Skeletal muscle cell (primary cell): ENCODE data around the gene ASIC3.
"Not testable (repeated sequence)": the region's sequence is repeated elsewhere in the genome, so short reads cannot be mapped to it uniquely, and the experiment has no call there.

Experiments
- DNase-seq: peaks from one replicate; pipeline ENCODE4 v3.0.0-alpha.2; 2010; ENCODE audit warnings: low read depth
- H3K4me3 ChIP-seq: 2 replicates; pipeline ENCODE4 v1.5.1; 2011; ENCODE audit warnings: low read depth, mild to moderate bottlenecking, control low read depth, low read length, moderate library complexity

Gene ASIC3

DNA sequence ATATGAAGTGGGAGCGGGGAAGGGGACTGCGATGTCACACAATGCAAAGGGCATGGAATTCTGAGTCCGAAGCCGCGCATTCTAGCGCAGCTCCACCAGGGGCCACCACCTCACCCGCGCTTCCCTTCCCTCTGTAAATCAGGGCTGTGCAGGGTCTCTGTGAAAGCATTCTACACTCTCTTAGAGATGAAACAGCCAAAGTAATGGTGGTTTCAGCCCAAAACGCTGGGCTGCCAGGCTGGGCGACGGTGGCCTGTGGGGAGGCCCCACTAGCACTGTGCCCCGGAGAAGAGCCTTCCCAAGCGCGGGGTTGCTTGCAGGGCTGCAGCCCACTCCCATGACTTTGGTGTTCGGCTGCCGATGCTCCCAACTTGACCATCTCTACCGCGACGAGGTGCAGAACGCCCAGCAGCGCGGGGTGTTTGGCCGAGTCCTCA is 35.4 kb upstream of the ASIC3 start:
- DNase-seq: no peak
- H3K4me3 ChIP-seq: peak overlapping the region; percentile 44

DNA sequence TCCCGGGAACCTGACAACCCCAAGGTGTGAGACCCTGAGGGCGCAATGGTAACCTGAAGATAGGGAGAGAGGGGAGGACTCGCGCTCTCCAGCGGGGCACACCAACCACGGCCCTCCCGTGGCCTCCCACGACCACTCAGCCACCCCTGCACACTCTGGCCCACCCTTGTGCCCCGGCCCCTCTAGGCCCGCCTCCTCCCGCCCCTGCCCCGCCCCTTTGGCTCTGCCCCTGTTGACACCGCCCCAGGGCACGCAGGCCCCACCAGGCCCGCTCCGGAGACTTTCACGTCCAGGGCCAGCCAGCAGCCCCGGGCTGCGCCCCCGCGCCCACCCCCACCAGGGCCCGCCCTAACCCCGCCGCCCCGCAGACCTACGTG is 35.0 kb upstream of the ASIC3 start:
- H3K4me3 ChIP-seq: peak overlapping the region; percentile 44
- DNase-seq: no peak

DNA sequence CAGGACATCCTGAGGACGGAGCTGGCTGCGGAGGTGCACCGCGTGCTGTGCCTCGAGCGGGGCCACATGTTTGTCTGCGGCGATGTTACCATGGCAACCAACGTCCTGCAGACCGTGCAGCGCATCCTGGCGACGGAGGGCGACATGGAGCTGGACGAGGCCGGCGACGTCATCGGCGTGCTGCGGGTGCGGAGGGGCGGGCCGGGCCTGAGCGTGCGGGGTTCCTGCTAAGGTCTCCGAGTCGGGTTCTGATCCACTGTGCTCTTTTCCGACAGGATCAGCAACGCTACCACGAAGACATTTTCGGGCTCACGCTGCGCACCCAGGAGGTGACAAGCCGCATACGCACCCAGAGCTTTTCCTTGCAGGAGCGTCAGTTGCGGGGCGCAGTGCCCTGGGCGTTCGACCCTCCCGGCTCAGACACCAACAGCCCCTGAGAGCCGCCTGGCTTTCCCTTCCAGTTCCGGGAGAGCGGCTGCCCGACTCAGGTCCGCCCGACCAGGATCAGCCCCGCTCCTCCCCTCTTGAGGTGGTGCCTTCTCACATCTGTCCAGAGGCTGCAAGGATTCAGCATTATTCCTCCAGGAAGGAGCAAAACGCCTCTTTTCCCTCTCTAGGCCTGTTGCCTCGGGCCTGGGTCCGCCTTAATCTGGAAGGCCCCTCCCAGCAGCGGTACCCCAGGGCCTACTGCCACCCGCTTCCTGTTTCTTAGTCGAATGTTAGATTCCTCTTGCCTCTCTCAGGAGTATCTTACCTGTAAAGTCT is 34.4 kb upstream of the ASIC3 start:
- DNase-seq: no peak
- peak overlapping the region; percentile 44 for H3K4me3 ChIP-seq

DNA sequence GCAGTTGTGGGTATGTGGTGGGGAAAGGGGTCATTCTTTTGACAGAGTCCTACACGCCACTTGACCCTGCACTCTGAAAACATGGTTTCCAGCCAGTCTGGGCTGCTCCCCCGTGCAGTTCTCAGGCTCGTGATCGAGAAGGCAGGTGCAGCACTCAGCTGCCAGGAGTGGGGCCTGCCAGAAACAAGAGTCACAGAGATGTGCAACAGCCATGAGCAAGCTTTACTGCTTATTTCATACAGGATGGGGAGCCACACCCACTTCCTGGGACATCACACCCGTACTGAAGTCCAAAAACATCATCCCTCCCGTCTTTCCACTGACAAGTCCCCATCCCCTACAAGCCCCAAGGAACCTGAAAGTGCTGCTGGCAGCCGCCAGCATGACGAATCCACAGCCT is 33.4 kb upstream of the ASIC3 start:
- no peak overlapping the region for H3K4me3 ChIP-seq
- no peak for DNase-seq

DNA sequence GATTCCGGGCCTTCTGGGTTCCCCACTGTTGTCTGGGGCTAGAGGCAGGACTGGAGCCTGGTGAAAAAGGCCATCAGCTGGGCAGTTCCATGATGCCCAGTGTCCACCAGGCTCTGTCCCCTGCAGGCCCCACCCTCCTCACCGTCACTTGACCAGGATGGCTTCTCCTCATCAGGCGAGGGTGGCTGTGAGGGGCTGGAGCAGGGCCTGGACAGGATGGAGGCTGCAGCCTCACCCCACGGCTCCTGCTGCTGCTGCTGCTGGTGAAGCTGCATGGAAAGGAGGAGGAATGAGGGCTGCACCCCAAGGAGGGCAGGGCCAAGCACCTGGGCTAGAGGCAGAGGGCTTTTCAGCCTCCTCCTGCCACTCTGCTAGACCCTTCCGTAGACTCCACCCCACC is 32.4 kb upstream of the ASIC3 start:
- H3K4me3 ChIP-seq: no peak overlapping the region
- no peak for DNase-seq

DNA sequence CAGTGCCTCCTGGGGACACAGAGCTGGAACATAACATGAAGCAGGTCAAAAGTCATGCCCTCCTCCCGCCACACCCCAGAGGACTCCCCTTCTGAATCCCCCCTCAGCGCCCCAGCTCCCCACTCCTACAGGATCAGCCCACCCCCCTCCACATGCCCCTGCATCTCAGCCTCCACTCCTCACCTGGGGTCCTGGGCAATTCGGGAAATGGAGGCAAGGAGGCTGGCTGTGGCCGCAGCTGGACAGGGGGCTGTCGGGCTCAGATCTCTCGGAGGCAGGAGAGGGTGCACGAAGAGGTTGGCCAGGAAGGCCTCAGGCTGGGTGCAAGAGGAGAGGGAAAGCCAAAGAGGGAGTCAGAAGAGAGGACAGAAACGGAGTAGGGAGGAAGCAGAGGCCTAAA is 31.8 kb upstream of the ASIC3 start:
- DNase-seq: no peak
- H3K4me3 ChIP-seq: no peak overlapping the region

DNA sequence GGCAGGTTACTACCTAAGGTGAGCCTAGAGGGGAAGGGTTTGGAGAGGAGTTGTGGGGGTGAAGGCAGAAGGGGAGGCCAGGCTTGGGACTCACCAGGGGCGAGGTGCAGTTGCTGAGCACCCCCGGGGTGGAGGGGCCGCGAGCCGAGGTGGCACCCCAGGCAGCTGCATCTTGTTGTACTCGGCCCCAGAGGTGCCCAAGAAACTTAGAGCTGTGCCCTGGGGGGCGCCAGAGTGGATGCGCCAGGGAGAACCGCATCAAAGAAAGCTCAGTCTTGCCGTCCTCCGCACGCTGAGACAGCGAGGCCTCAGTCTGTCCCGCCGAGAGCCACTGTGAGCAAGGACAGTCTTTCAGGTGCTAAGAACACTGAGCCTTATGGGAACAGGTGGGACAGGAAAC is 31.4 kb upstream of the ASIC3 start:
- no peak overlapping the region for H3K4me3 ChIP-seq
- DNase-seq: no peak

DNA sequence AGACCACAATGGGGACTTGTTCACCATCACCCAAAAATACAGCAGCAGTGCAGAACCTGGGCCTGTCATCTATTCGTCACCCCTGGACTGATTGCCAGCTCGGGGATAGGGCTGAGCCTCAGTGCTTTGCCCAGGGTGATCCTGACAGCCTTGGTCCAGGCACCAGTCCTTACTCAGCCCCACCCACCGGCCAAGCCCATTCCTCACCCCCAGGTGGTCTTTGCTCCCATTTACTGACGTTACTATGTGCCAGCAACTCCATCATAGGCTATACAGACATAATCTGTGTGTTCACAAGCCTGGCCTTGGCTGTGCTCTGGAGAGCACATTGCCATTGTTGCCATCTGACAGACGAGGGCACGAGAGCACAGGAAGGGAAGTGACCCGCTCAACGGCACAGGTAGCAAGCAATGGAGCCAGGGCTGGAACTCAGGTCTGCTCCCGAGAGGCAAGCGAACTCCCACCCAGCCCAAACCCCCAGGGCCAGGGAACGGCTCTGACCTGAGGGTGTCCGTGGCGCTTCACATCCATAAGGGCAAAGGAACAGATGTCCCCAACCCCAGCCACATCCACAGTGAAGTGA is 30.9 kb upstream of the ASIC3 start:
- H3K4me3 ChIP-seq: peak overlapping the region; percentile 53

DNA sequence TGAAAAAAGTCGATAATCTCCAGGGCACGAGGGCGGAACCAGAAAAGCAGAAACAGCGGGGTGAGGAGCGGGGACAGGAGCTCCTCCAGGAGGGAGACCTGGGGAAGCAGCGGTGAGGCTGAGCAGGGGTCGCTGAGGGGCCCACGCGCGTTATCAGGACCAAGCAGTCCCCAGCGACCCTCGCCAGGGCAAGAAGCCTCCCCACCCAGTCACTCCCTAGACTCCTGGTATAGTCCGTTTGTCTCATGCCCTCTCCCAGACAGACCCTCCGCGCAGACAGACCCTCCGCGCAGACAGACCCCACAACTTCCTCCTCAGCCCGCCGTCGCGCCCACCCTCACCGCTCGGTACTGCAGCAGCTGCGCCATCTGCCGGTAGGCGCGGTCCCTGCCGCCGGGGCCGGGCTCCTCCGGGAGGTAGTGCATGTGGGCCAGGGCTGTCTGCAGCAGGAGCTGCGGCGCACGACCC is 30.3 kb upstream of the ASIC3 start:
- DNase-seq: no peak
- peak overlapping the region; percentile 53 for H3K4me3 ChIP-seq

More for the DNA sequence above, 30.9 kb upstream of the ASIC3 start:
- DNase-seq: no peak

DNA sequence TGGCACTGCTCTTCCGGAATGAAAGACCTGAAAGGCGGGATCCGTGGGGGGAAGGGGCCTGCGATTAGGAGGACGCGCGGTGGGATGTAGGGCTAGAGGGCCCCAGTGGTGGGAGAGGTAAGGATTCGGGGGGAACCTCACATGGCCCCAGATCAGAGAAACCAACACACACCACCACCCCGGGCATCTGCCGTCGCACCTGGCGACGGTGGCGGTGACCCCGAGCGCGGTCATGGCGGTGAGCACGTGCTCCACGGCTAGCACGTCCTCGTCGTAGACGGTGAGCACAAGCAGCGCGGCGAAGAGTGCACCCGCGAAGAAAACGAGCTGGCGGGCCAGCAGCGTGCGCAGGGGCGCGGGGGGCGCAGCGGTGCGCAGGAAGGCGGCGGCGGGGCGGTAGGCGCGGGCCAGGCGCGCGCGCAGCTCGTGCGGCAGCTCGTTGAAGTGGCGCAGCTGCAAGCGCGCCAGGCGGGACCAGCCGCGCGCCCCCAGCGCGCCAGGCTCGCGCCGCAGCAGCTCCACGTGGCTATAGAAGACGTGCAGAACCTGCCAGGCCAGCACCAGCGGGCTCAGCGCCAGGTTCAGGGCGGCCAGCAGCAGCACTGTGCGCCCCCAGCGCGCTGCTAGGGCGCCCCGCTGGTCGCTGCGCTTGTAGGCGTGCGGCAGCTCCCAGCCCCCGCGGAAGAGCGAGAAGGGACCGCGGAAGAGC is 29.8 kb upstream of the ASIC3 start:
- DNase-seq: peak; percentile 25
- peak overlapping the region; percentile 53 for H3K4me3 ChIP-seq

DNA sequence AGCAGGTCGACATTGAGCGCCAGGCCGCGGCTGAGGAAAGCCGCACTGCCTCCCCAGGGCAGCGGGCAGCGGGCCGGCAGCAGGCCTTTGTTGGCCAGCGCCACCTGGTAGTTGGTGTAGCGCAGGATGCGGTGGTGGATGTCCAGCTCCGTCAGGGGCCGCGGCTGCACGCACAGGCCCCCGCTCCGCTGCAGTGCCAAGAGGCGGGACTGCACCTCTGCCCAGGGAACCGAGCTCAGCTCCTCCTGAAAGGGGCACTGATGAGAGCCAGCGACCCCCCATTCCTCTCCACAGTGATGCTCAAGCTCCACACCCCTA is 29.2 kb upstream of the ASIC3 start:
- peak overlapping the region; percentile 24 for H3K4me3 ChIP-seq
- DNase-seq: no peak

DNA sequence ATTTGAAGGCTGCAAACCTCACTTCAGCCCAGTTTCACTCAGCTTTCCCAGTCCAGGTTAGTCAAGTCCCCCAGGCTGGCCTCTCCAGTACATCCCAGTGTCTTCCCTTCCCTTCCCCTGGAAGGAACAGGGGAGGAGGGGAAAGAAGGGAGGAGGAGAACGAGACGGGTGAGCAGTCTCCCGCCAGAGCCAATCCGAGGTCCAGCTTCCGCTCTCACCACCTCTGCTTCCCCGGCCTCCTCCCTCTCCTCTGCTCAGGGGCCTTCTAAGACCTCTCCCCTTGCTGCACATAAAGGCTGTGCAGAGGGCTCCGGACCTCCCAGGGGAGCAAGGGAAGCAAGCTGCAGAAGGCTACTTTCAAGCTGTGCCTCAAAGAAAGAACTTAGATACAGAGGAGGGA is 28.1 kb upstream of the ASIC3 start:
- DNase-seq: no peak
- H3K4me3 ChIP-seq: no peak overlapping the region

DNA sequence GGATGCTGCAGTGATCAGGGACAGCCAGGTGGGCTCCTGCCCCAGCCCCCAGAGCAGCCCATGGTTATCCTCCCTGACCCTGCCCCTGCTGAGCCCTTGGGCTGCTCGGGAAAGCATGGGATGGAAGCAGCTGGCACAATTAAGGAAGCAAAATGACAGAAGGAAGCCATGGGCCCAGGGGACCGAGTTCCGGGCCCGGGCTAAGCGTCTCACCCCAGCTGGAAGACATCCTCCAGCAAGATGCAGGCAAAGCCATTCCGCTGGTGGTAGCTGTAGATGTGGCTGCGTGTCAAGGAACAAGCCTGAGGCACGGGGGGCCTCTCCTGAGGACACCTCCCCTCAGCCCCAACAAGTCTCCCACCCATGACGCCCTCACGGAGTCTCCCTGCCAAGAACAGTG is 25.1 kb upstream of the ASIC3 start:
- no peak overlapping the region for H3K4me3 ChIP-seq
- DNase-seq: no peak

DNA sequence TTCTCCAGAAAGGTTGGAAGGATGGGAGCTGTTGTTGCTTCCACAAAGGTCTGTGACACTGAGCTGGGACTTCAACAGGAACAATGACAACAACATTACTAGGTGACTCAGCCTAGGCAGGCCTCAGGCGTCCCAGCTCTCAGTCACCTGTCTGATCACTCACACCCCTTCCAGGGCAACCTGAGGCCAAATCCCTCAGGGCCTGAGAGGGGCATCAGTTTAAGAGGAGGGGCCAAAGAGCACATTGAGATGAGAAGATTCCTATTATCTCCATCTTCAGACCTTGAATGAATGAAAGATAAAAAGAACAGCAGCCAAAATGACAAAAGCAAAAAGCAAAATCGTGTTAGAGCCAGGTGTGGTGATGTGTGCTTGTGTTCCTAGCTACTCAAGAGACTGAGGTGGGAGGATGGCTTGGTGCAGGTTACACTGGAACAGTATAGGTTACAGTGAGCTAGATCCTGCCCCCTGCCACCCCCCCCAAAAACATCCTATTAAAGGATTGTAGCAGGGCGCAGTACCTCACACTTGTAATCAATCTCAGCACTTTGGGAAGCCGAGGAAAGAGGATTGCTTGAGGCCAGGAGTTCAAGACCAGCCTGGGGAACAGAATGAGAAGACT is 23.8 kb upstream of the ASIC3 start, which contains the start of gene ATG9B:
TSS of gene ATG9B (minus strand) at position 60 of the 622 bp plus-strand sequence. CDS start 71 bp downstream, outside the sequence.
- DNase-seq: no peak
- no peak within 1 kb of the TSS for H3K4me3 ChIP-seq

DNA sequence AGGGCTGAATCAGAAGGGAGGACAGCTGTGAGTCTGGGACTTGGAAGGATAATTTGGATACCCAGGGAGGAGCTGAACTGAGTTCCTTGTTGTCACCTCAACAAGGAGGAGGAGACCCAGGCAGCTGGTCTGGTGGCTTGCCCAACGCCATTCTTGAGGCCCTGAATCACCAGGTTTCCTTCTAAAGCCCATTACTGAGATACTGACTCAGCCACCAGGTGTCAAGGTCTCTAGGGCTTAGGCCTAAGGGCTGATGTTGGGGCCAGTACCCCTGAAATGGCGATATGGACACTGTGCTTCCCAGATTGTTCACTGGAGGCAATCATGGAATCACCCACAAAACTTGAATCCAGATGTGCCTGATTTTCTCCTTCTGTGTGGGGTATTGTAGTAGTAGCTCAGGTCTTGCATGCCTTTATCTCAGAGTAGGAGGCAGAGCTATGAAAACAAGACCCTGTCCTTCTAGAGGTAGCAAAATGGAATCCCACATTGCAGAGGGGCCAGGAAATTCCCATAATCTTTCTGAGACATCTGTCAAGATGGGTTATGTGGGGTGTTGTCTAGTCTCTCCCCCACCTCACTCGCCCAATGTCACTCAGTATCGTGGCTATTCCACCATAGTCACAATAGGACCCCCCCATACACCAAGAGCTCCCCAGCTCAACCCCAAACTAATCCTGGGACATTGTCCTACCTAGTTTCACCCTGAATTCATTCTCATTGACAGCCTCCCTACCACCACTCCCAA is 22.2 kb upstream of the ASIC3 start:
- H3K4me3 ChIP-seq: no peak overlapping the region
- no peak for DNase-seq

DNA sequence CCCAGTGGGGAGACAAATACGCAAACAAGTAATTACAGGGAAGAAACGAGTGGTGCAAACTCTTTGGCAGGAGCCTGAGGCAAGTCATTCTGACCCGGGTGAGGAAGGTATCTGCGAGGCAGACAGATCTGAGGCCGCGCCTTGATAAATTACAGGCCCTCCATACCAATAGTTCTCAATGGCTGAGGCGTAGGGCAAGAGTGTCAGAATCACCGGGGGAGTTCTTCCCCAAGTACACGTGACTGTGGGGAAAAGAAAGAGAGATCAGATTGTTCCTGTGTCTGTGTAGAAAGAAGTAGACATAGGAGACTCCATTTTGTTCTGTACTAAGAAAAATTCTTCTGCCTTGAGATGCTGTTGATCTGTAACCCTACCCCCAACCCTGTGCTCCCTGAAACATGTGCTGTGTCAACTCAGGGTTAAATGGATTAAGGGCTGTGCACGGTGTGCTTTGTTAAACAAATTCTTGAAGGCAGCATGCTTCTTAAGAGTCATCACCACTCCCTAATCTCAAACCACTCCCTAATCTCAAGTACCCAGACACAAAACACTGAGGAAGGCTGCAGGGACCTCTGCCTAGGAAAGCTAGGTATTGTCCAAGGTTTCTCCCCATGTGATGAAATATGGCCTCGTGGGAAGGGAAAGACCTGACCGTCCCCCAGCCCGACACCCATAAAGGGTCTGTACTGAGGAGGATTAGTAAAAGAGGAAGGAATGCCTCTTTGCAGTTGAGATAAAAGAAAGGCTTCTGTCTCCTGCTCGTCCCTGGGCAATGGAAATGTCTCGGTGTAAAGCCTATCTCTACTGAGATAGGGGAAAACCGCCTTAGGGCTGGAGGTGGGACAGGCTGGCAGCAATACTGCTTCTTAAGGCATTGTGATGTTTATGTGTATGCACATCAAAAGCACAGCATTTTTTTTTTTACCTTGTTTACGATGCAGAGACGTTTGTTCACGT is 21.3 kb upstream of the ASIC3 start:
- DNase-seq, H3K4me3 ChIP-seq: not testable (repeated sequence)

DNA sequence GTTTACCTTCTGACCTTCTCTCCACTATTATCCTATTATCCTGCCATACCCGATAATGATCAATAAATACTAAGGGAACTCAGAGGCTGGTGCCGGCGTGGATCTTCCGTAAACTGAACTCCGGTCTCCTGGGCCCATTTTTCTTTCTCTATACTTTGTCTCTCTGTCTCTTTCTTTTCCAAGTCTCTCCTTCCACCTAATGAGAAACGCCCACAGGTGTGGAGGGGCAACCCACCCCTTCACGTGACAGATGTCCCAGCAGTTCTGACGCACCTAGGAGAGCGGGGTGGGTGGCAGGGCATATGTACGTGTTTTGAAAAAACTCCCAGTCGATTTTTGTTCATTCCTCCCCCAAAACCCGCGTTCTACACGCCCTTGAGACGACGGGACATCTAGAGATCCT is 20.6 kb upstream of the ASIC3 start:
- H3K4me3 ChIP-seq: peak overlapping the region; percentile 71
- not testable (repeated sequence) for DNase-seq

DNA sequence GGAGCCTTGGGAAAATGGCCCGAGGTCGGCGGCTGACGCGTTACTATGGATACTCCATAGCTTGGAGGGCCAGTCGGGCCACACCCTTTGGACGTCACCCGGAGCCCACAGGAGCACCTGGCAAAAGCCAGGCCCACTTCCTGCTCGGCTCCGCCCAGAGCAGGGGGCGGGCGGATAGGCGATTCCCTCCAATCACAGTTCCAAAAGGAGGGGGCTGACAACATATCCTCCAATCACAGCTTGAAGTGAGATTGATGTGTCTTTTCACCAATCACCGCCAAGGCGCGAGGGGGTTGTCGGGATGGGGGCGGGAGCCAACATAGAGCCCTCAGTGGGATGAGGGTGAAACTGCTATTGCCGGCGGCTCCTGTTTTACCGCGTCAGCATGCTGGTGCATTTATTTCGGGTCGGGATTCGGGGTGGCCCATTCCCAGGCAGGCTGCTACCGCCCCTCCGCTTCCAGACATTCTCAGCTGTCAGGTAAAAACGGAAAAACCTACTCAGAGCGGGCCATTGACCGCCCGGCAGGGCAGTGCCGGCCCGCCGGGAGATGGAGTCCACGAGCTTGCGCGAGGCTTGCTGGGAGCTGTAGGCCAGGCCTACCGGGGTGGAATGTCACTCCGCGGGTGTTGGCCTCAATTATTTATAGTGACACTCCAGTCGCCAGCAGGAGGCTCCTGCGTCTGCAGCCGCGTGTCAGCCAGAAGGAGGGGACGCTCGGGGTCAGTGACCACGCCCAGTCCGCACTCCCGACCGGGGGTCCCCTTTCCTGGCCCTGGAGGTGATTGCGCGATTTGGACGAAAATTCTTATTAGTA is 20.0 kb upstream of the ASIC3 start, which contains the start of gene ABCB8:
TSS of gene ABCB8 (plus strand) at position 320 of the 817 bp plus-strand sequence. CDS start at position 386, 66 bp downstream.
- peak within 1 kb of the TSS; percentile 71 for H3K4me3 ChIP-seq
- DNase-seq: peak; percentile 94
